Measurements from ENCODE around the gene DHX32.

DNA sequence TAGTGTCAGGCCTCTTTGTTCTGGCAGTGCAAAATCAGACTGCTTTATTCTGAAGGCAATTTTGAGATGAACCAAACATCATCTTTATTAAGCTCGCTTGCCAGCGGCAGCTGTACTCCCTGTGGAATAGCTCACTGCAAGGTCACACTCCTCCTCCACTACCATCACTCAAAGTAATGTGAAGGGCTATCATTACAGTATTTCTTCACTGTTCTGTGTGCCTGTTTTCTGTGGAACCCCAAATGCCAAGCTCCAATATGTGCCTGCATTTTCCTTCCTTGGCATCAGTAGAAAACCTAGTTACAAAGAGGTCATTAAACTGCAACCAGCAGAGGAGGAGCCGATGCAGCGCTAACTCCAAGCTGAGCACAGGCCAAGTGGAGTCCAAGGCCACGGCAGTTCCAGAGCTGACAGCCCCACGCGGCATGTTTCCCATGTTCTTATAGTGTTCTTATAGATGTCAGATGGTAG is 36.3 kb downstream of the DHX32 start:
- TF ChIP-seq, protein P1, sequence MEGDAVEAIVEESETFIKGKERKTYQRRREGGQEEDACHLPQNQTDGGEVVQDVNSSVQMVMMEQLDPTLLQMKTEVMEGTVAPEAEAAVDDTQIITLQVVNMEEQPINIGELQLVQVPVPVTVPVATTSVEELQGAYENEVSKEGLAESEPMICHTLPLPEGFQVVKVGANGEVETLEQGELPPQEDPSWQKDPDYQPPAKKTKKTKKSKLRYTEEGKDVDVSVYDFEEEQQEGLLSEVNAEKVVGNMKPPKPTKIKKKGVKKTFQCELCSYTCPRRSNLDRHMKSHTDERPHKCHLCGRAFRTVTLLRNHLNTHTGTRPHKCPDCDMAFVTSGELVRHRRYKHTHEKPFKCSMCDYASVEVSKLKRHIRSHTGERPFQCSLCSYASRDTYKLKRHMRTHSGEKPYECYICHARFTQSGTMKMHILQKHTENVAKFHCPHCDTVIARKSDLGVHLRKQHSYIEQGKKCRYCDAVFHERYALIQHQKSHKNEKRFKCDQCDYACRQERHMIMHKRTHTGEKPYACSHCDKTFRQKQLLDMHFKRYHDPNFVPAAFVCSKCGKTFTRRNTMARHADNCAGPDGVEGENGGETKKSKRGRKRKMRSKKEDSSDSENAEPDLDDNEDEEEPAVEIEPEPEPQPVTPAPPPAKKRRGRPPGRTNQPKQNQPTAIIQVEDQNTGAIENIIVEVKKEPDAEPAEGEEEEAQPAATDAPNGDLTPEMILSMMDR (IDR thresholded peaks at IDR 0.05): no peak
- TF ChIP-seq POLR2A (IDR thresholded peaks at IDR 0.05): no peak
